Psoas muscle (tissue), 8 donors: Measurements from ENCODE around the gene SMR3A. TPM values are rescaled to one million over a fixed set of nuclear protein-coding genes. Genes with fewer than 3 reads are reported as not detected.

Source experiments
- ATAC-seq, 4 donors: fragments of 200-7000 bp; cut with Tn5 transposase; one replicate each; pipeline ENCODE4 v1.9.1; 2020; ENCODE audit warnings: moderate library complexity in 3 of 4, mild to moderate bottlenecking in 2 of 4
- DNase-seq, 2 donors: peaks; one replicate each; pipeline ENCODE4 v3.0.0-alpha.2; 2020
- H3K27ac ChIP-seq: fragments of 200-600 bp; one replicate; pipeline ENCODE4 v1.8.0; 2022
- H3K27me3 ChIP-seq, 3 donors: fragments of 200-600 bp in 1 of 3; one replicate each; pipeline versions ENCODE4 v1.6.1 to v1.8.0; 2013 to 2022; ENCODE audit warnings: low read length in 2 of 3, mild to moderate bottlenecking in 2 of 3, moderate library complexity in 1 of 3; ENCODE audit not compliant: insufficient read depth in 3 of 3
- H3K36me3 ChIP-seq, 2 donors: fragments of 200-600 bp in 1 of 2; one replicate each; pipeline versions ENCODE4 v1.6.1 to v1.8.0; 2013 to 2022; ENCODE audit warnings: low read depth in 1 of 2, mild to moderate bottlenecking in 1 of 2, moderate library complexity in 1 of 2; ENCODE audit not compliant: insufficient read depth in 1 of 2
- H3K4me1 ChIP-seq: fragments of 200-600 bp; one replicate; pipeline ENCODE4 v1.8.0; 2022
- H3K4me3 ChIP-seq: fragments of 200-600 bp; one replicate; pipeline ENCODE4 v1.8.0; 2022; ENCODE audit warnings: mild to moderate bottlenecking
- H3K9me3 ChIP-seq: fragments of 200-600 bp; one replicate; pipeline ENCODE4 v1.8.0; 2022
- CTCF ChIP-seq: fragments of 200-600 bp; IDR thresholded peaks from one replicate; pipeline ENCODE4 v1.8.0; 2022; ENCODE audit warnings: antibody characterized with exemption
- WGBS, 3 donors: extraction: QIAGEN DNeasy Blood & Tissue Kit; methylation state at CpG; one replicate each; pipeline versions ENCODE4 v1.1.6 to v1.1.7; 2013; 5-methylcytosine and 5-hydroxymethylcytosine counted together
- intact Hi-C, 2 donors: fragments of 100-400 bp; cut with DNase I; formaldehyde crosslinking; loops; one replicate each; pipeline versions ENCODE4 v1.11.0 to v1.14.2; 2022
- long read RNA-seq, 2 donors: library from polyadenylated mRNA; unstranded; transcript quantifications; one replicate each; pipeline ENCODE4 v2.0.0, GENCODE V29; 2021
- polyA plus RNA-seq, 3 donors: library from polyadenylated mRNA; stranded (reverse); fragments of 200-250 nt; gene quantifications; one replicate each; pipeline ENCODE4 v1.2.3, GENCODE V29; 2013
- total RNA-seq, 4 donors: library from RNA; stranded (reverse); fragmentation: NEBNext Ultra II Directional in 2 of 4; extraction: Animal tissue kit (Norgen Biotek cat#: 25700) in 2 of 4; gene quantifications; one replicate each; pipeline versions ENCODE4 v1.2.1 to v1.2.4, GENCODE V29; 2021 to 2023
- donor health status: healthy with polysubstance abuse.
- donor health status: DM: no; HTN: no; CAD: no; lungs with moderate emphysema.
- donor health status: Bipolar disorder and iron deficiency.
- donor health status: healthy.
- donor health status: DM: yes; HTN: yes; CAD: no.
- donor health status: DM: no; HTN: no; CAD: no.
- donor health status: DM: no; HTN: no; CAD: no.
- donor health status: DM: yes; HTN: yes; CAD: no.

Gene SMR3A
- not detected for total RNA-seq
- polyA plus RNA-seq, result not detected
- long read RNA-seq, donor 1, result 0 reads
- long read RNA-seq, donor 2, result 0 reads

- Histone ChIP-seq H3K4me1 (no peaks in the 10 kb centered on the region), H3K27me3 (no peaks in the 10 kb centered on the region), H3K4me3 (no peak within 1 kb of the TSS), H3K9me3 (no peaks in the 10 kb centered on the region), H3K27ac (no peak within 1 kb of the TSS), H3K36me3 (no peaks in the 10 kb centered on the region)
- DNase-seq (no peak), ATAC-seq (no peak)
- no peak for TF ChIP-seq CTCF
- 52 to 74% (median 72%) methylated on average over 3 of the region's 3 CpGs for WGBS, 3 donors
- intact Hi-C loops, result no loop called here
Measured at GRCh38 chr4:70360460-70360859, at the start of gene SMR3A. Gene SMR3A, plus strand, starts transcription at chr4:70360760. Its CDS starts 1,356 bp downstream, at chr4:70362116.

GRCh38 chr4:70313736-70314135, 46.8 kb upstream of the SMR3A start:
- ATAC-seq, result no peak
- no peak for TF ChIP-seq CTCF
- Histone ChIP-seq H3K9me3 (no peaks in the 10 kb centered on the region), H3K4me1 (no peaks in the 10 kb centered on the region), H3K27me3 (no peaks in the 10 kb centered on the region), H3K4me3 (no peak overlapping the region), H3K36me3 (no peaks in the 10 kb centered on the region), H3K27ac (no peak overlapping the region)
- DNase-seq, result no peak
- intact Hi-C loops, result no loop called here

GRCh38 chr4:70315928-70316327, 44.6 kb upstream of the SMR3A start:
- intact Hi-C loops, result no loop called here
- no peak for ATAC-seq
- DNase-seq, result no peak
- Histone ChIP-seq H3K27me3 (no peaks in the 10 kb centered on the region), H3K27ac (no peak overlapping the region), H3K9me3 (no peaks in the 10 kb centered on the region), H3K4me1 (no peaks in the 10 kb centered on the region), H3K4me3 (no peak overlapping the region), H3K36me3 (no peaks in the 10 kb centered on the region)
- TF ChIP-seq CTCF, result no peak
- WGBS, 3 donors, result 18 to 47% (median 44%) methylated on average over 1 of the region's 1 CpG

GRCh38 chr4:70326052-70326451, 34.5 kb upstream of the SMR3A start:
- Histone ChIP-seq H3K9me3 (no peaks in the 10 kb centered on the region), H3K36me3 (no peaks in the 10 kb centered on the region), H3K27ac (no peak overlapping the region), H3K27me3 (no peaks in the 10 kb centered on the region), H3K4me3 (no peak overlapping the region), H3K4me1 (no peaks in the 10 kb centered on the region)
- TF ChIP-seq CTCF, result no peak
- DNase-seq, result no peak
- ATAC-seq, result no peak
- intact Hi-C loops, result no loop called here
- WGBS, 3 donors, result 79 to 80% (median 79%) methylated on average over 2 of the region's 2 CpGs

- 92 to 97% (median 96%) methylated on average over 3 of the region's 3 CpGs for WGBS, 3 donors
- Histone ChIP-seq H3K9me3 (no peaks in the 10 kb centered on the region), H3K4me1 (no peaks in the 10 kb centered on the region), H3K27ac (no peak within 1 kb of the TSS), H3K36me3 (no peaks in the 10 kb centered on the region), H3K27me3 (peaks cover 0 to 2% (median 0%) of the 10 kb centered on the region in 3 donors), H3K4me3 (no peak within 1 kb of the TSS)
- ATAC-seq (no peak), DNase-seq (no peak)
- intact Hi-C loops, result no loop called here
- TF ChIP-seq CTCF, result no peak
Measured at GRCh38 chr4:70334681-70335080, 25.9 kb upstream of the SMR3A start, which contains the start of gene CABS1. Gene CABS1, plus strand, starts transcription at chr4:70334981. Its CDS starts 59 bp downstream, at chr4:70335040.
